Testis (tissue), 2 donors: Measurements from ENCODE around the gene GSTA5.

ENCODE experiments used
- POLR2A ChIP-seq: fragments of 450-650 bp; IDR thresholded peaks from one replicate; pipeline ENCODE4 v1.6.1; 2017; ENCODE audit warnings: antibody characterized with exemption, mild to moderate bottlenecking, moderate library complexity
- TF ChIP-seq, protein P1 (sequence below), 3 experiments: fragments of 450-650 bp in 2 of 3; fragments of 200-600 bp in 1 of 3; sonication (generic) in 1 of 3; IDR thresholded peaks; one replicate each; pipeline ENCODE4 v1.5.1; 2016 to 2019; ENCODE audit warnings: antibody characterized with exemption in 3 of 3, mild to moderate bottlenecking in 2 of 3, moderate library complexity in 1 of 3

- TF ChIP-seq, protein P1, sequence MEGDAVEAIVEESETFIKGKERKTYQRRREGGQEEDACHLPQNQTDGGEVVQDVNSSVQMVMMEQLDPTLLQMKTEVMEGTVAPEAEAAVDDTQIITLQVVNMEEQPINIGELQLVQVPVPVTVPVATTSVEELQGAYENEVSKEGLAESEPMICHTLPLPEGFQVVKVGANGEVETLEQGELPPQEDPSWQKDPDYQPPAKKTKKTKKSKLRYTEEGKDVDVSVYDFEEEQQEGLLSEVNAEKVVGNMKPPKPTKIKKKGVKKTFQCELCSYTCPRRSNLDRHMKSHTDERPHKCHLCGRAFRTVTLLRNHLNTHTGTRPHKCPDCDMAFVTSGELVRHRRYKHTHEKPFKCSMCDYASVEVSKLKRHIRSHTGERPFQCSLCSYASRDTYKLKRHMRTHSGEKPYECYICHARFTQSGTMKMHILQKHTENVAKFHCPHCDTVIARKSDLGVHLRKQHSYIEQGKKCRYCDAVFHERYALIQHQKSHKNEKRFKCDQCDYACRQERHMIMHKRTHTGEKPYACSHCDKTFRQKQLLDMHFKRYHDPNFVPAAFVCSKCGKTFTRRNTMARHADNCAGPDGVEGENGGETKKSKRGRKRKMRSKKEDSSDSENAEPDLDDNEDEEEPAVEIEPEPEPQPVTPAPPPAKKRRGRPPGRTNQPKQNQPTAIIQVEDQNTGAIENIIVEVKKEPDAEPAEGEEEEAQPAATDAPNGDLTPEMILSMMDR (IDR thresholded peaks at IDR 0.05), result no peak
- no peak for TF ChIP-seq POLR2A
Measured at GRCh38 chr6:52849137-52849536, 8.5 kb upstream of the GSTA5 start.
